GM12878 (cell line): ENCODE results near the gene ASPM. TPM values are rescaled to one million over a fixed set of nuclear protein-coding genes. Genes with fewer than 3 reads are reported as not detected.
A peak's percentile ranks its signal among the peaks of the same experiment; 100 is the strongest.

Source experiments
- ATAC-seq: fragments of 200-7000 bp; cut with Tn5 transposase; 3 replicates; pipeline ENCODE4 v1.9.1; 2020; ENCODE audit warnings: mild to moderate bottlenecking, moderate library complexity
- Bru-seq: library from RNA; stranded (reverse); fragments of 400-500 nt; gene quantifications from one replicate; lab custom pipeline; 2021; lab: Mats Ljungman, UMichigan
- BruChase-seq, 2 experiments: library from RNA; stranded (reverse); fragments of 400-500 nt; gene quantifications; one replicate each; lab custom pipeline; 2021; lab: Mats Ljungman, UMichigan
- BruUV-seq: library from RNA; stranded (reverse); fragments of 400-500 nt; replicated peaks from 2 replicates; lab custom pipeline; 2021; lab: Mats Ljungman, UMichigan
- CTCF ChIA-PET: fragments of 300-600 bp; sonication (Branson Sonifier 250); formaldehyde crosslinking; extraction: SDS; loops from one replicate; lab custom pipeline; 2021; ENCODE audit warnings: inconsistent platforms; lab: Yijun Ruan, JAX
- POLR2A ChIA-PET: fragments of 350-600 bp; formaldehyde crosslinking; extraction: SDS; loops from one replicate; lab custom pipeline; 2021; ENCODE audit warnings: inconsistent platforms; lab: Charles Lee
- RAD21 ChIA-PET: fragments of 300-600 bp; sonication (Branson Sonifier 250); formaldehyde crosslinking; loops from one replicate; lab custom pipeline; 2023; ENCODE audit warnings: antibody characterized with exemption; ENCODE audit not compliant: unreplicated experiment; lab: Charles Lee
- SMC1A ChIA-PET: fragments of 300-600 bp; sonication (Branson Sonifier 250); formaldehyde crosslinking; loops from one replicate; lab custom pipeline; 2023; ENCODE audit not compliant: unreplicated experiment, uncharacterized antibody; lab: Charles Lee
- DNase-seq: peaks from one replicate; pipeline ENCODE4 v3.0.0-alpha.2; 2011; ENCODE audit warnings: low read depth, low spot score
- FAIRE-seq: peaks from 3 replicates; lab custom pipeline; 2011; peaks lifted over from hg19 to GRCh38; lab: Jason Lieb, UNC
- H2AFZ ChIP-seq: 2 replicates; pipeline ENCODE4 v1.6.0; 2011; ENCODE audit warnings: low read depth, low read length, control low read depth; ENCODE audit not compliant: control insufficient read depth
- H3K27ac ChIP-seq: 2 replicates; pipeline ENCODE4 v1.5.1; 2011; ENCODE audit warnings: control low read depth; ENCODE audit not compliant: control insufficient read depth, insufficient read depth
- H3K27me3 ChIP-seq, 2 experiments: replicated peaks in 1 of 2; 2 replicates each; pipeline versions ENCODE4 v1.6.0 to v1.6.1; 2011; ENCODE audit warnings: low read length in 1 of 2; ENCODE audit not compliant: control insufficient read depth in 2 of 2, insufficient read depth in 2 of 2
- H3K36me3 ChIP-seq, 2 experiments: 2 replicates each; pipeline ENCODE4 v1.5.1; 2011; ENCODE audit warnings: low read length in 1 of 2; ENCODE audit not compliant: control insufficient read depth in 2 of 2, insufficient read depth in 2 of 2
- H3K4me1 ChIP-seq: 2 replicates; pipeline ENCODE4 v1.6.1; 2011; ENCODE audit warnings: mild to moderate bottlenecking, low read length, moderate library complexity, mixed read lengths; ENCODE audit not compliant: control insufficient read depth, insufficient read depth
- H3K4me2 ChIP-seq: 2 replicates; pipeline ENCODE4 v1.6.0; 2011; ENCODE audit warnings: control low read depth; ENCODE audit not compliant: control insufficient read depth, insufficient read depth
- H3K4me3 ChIP-seq: fragments of 200-600 bp; sonication (generic); 2 replicates; pipeline ENCODE4 v1.5.1; 2016
- H3K79me2 ChIP-seq: 2 replicates; pipeline ENCODE4 v1.6.0; 2011; ENCODE audit warnings: low read length; ENCODE audit not compliant: control insufficient read depth, insufficient read depth
- H3K9ac ChIP-seq: 2 replicates; pipeline ENCODE4 v1.8.0; 2011; ENCODE audit warnings: low read length, control low read depth, mixed read lengths; ENCODE audit not compliant: control insufficient read depth, insufficient read depth
- H3K9me3 ChIP-seq: replicated peaks from 3 replicates; pipeline ENCODE4 v1.5.1; 2011; ENCODE audit warnings: mild to moderate bottlenecking, low read length; ENCODE audit not compliant: control insufficient read depth, insufficient read depth
- H4K20me1 ChIP-seq: 2 replicates; pipeline ENCODE4 v1.6.0; 2011; ENCODE audit not compliant: control insufficient read depth, insufficient read depth
- ATF7 ChIP-seq: fragments of 450-650 bp; IDR thresholded peaks from 2 replicates; pipeline ENCODE4 v1.6.1; 2016; ENCODE audit warnings: low read depth, mild to moderate bottlenecking
- BCL11A ChIP-seq: IDR thresholded peaks from 2 replicates; pipeline ENCODE4 v1.6.1; 2011; ENCODE audit warnings: low read depth, low read length
- BRCA1 ChIP-seq: IDR thresholded peaks from 2 replicates; pipeline ENCODE4 v1.6.1; 2011; ENCODE audit warnings: low read depth, low read length, improper control_type of control experiment
- HCFC1 ChIP-seq: fragments of 150-350 bp; IDR thresholded peaks from 2 replicates; pipeline ENCODE4 v1.6.1; 2014; ENCODE audit warnings: low read length
- KLF5 ChIP-seq: fragments of 450-650 bp; IDR thresholded peaks from 2 replicates; pipeline ENCODE4 v1.6.1; 2014; ENCODE audit warnings: mild to moderate bottlenecking; ENCODE audit not compliant: partially characterized antibody
- MXI1 ChIP-seq: fragments of 150-350 bp; IDR thresholded peaks from 2 replicates; pipeline ENCODE4 v1.6.1; 2011; ENCODE audit warnings: low read depth, mild to moderate bottlenecking, inconsistent platforms, low read length, improper control_type of control experiment
- NR2C2 ChIP-seq: IDR thresholded peaks from 2 replicates; pipeline ENCODE4 v1.6.1; 2011; ENCODE audit warnings: borderline replicate concordance, low read depth; ENCODE audit not compliant: control insufficient read depth, insufficient read length
- POLR2AphosphoS2 ChIP-seq: IDR thresholded peaks from 2 replicates; pipeline ENCODE4 v1.6.1; 2011; ENCODE audit warnings: low read depth, mild to moderate bottlenecking, low read length, improper control_type of control experiment, moderate library complexity
- RELA ChIP-seq: fragments of 450-650 bp; IDR thresholded peaks from 2 replicates; pipeline ENCODE4 v1.8.0; 2014; ENCODE audit warnings: borderline replicate concordance; ENCODE audit not compliant: partially characterized antibody
- SMC3 ChIP-seq: IDR thresholded peaks from 2 replicates; pipeline ENCODE4 v1.6.1; 2011; ENCODE audit warnings: low read length, improper control_type of control experiment, borderline replicate concordance
- TAF1 ChIP-seq: IDR thresholded peaks from 2 replicates; pipeline ENCODE4 v1.6.1; 2011; ENCODE audit warnings: mild to moderate bottlenecking, low read depth, low read length, borderline replicate concordance
- ZSCAN29 ChIP-seq: fragments of 450-650 bp; IDR thresholded peaks from 2 replicates; pipeline ENCODE4 v1.6.1; 2017; ENCODE audit warnings: mild to moderate bottlenecking, moderate library complexity
- whole genome bisulfite sequencing: methylation state at CpG from one replicate; pipeline ENCODE4 v1.1.6; 2016; ENCODE audit warnings: low lambda C conversion rate; ENCODE audit not compliant: insufficient replicate concordance, insufficient coverage; ENCODE audit errors: missing lambda C conversion rate; 5-methylcytosine and 5-hydroxymethylcytosine counted together
- in situ Hi-C: fragments of 300-500 bp; cut with MboI; formaldehyde crosslinking; loops from 9 replicates; pipeline ENCODE4 v1.14.3; 2018; ENCODE audit warnings: mixed read lengths
- intact Hi-C: fragments of 100-400 bp; cut with micrococcal nuclease; formaldehyde crosslinking; loops from one replicate; pipeline ENCODE4 v1.14.2; 2022; ENCODE audit not compliant: unreplicated experiment
- long read RNA-seq, 2 experiments: library from polyadenylated mRNA; unstranded; transcript quantifications; one replicate each; pipeline ENCODE4 v2.0.0, GENCODE V29; 2019 to 2020
- polyA minus RNA-seq, 3 experiments: library from RNA; depleted of rRNA, polyadenylated mRNA; stranded (reverse); fragments of >200 nt; gene quantifications; 2 replicates each; pipeline ENCODE4 v1.2.3, GENCODE V29; 2011
- polyA plus RNA-seq, 11 experiments: library from polyadenylated mRNA; depleted of rRNA in 4 of 11; unstranded in 6 of 11; stranded (reverse) in 5 of 11; fragments of >200 nt; fragmentation: Nextera tagmentation in 4 of 11; fragmentation: Illumina TruSeq in 1 of 11; extraction: Ambion mirVana in 4 of 11; extraction: Trizol in 1 of 11; gene quantifications; 1 replicate in 1 of 11; 2 replicates in 10 of 11; pipeline versions ENCODE4 v1.2.1 to v1.2.3, GENCODE V29; 2011 to 2016; ENCODE audit warnings: inconsistent platforms in 2 of 11, missing spikeins in 2 of 11, low read depth in 1 of 11
- total RNA-seq, 4 experiments: library from RNA; depleted of rRNA in 3 of 4; stranded (reverse); fragments of >200 nt in 3 of 4; fragmentation: Illumina TruSeq in 1 of 4; extraction: Trizol in 1 of 4; gene quantifications; 2 replicates each; pipeline versions ENCODE4 v1.2.1 to v1.2.3, GENCODE V29; 2013 to 2021
- TF ChIP-seq, protein P1 (sequence below): IDR thresholded peaks from 2 replicates; pipeline ENCODE4 v1.6.1; 2012; ENCODE audit warnings: low read depth, low read length, improper control_type of control experiment

ASPM gene, protein sequence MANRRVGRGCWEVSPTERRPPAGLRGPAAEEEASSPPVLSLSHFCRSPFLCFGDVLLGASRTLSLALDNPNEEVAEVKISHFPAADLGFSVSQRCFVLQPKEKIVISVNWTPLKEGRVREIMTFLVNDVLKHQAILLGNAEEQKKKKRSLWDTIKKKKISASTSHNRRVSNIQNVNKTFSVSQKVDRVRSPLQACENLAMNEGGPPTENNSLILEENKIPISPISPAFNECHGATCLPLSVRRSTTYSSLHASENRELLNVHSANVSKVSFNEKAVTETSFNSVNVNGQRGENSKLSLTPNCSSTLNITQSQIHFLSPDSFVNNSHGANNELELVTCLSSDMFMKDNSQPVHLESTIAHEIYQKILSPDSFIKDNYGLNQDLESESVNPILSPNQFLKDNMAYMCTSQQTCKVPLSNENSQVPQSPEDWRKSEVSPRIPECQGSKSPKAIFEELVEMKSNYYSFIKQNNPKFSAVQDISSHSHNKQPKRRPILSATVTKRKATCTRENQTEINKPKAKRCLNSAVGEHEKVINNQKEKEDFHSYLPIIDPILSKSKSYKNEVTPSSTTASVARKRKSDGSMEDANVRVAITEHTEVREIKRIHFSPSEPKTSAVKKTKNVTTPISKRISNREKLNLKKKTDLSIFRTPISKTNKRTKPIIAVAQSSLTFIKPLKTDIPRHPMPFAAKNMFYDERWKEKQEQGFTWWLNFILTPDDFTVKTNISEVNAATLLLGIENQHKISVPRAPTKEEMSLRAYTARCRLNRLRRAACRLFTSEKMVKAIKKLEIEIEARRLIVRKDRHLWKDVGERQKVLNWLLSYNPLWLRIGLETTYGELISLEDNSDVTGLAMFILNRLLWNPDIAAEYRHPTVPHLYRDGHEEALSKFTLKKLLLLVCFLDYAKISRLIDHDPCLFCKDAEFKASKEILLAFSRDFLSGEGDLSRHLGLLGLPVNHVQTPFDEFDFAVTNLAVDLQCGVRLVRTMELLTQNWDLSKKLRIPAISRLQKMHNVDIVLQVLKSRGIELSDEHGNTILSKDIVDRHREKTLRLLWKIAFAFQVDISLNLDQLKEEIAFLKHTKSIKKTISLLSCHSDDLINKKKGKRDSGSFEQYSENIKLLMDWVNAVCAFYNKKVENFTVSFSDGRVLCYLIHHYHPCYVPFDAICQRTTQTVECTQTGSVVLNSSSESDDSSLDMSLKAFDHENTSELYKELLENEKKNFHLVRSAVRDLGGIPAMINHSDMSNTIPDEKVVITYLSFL (N-terminal part only)
- 63.9 and 69.3 TPM in 2 replicates for total RNA-seq (2013; cell fraction: nucleolus; rRNA removed)
- total RNA-seq (2014; rRNA removed) (43.8 and 50.5 TPM in 2 replicates), total RNA-seq (2014; rRNA removed; fragmentation: Illumina TruSeq; extraction: Trizol) (54.9 and 55.4 TPM in 2 replicates), total RNA-seq (2021) (36.4 and 36.9 TPM in 2 replicates), polyA plus RNA-seq (2011; rRNA removed) (26.4 and 51.0 TPM in 2 replicates), polyA plus RNA-seq (2014; fragmentation: Illumina TruSeq; extraction: Trizol) (41.1 and 46.4 TPM in 2 replicates), polyA plus RNA-seq (2014; fragmentation: Nextera tagmentation; extraction: Ambion mirVana) (10 to 100 TPM; 16.2 to 16.4 TPM), polyA plus RNA-seq (2014; rRNA removed) (21.1 and 24.8 TPM in 2 replicates), polyA plus RNA-seq (2016; fragmentation: Nextera tagmentation; extraction: Ambion mirVana) (10 to 100 TPM; 25.8 to 26.3 TPM), polyA minus RNA-seq (2011; rRNA and poly(A)+ RNA removed) (28.2 and 34.5 TPM in 2 replicates), Bru-seq, nascent RNA (percentile 85 among the genes with signal in this experiment), BruChase-seq, experiment 1, labeled RNA remaining after a 6-hour chase (percentile 92 among the genes with signal in this experiment), BruChase-seq, experiment 2, labeled RNA remaining after a 2-hour chase (percentile 92 among the genes with signal in this experiment)
- 5.3 TPM for polyA plus RNA-seq (2011; ENCODE audit: low read depth)
- polyA plus RNA-seq (2011; cell fraction: cytosol; rRNA removed): 7.0 and 8.0 TPM in 2 replicates
- polyA plus RNA-seq (2011; cell fraction: nucleus; rRNA removed): 38.3 and 53.2 TPM in 2 replicates
- polyA plus RNA-seq (2012): 9.7 and 15.1 TPM in 2 replicates
- 12.3 and 18.1 TPM in 2 replicates for polyA minus RNA-seq (2011; cell fraction: cytosol; rRNA and poly(A)+ RNA removed)
- polyA minus RNA-seq (2011; cell fraction: nucleus; rRNA and poly(A)+ RNA removed): 39.3 and 54.2 TPM in 2 replicates
- long read RNA-seq, experiment 1, partial matches to known transcripts: 19 of 19 reads
- long read RNA-seq, experiment 1, other reads (novel, unspliced or antisense): 0 of 19 reads
- long read RNA-seq, experiment 2, partial matches to known transcripts: 71 of 110 reads
- long read RNA-seq, experiment 2, other reads (novel, unspliced or antisense): 39 of 110 reads

DNA sequence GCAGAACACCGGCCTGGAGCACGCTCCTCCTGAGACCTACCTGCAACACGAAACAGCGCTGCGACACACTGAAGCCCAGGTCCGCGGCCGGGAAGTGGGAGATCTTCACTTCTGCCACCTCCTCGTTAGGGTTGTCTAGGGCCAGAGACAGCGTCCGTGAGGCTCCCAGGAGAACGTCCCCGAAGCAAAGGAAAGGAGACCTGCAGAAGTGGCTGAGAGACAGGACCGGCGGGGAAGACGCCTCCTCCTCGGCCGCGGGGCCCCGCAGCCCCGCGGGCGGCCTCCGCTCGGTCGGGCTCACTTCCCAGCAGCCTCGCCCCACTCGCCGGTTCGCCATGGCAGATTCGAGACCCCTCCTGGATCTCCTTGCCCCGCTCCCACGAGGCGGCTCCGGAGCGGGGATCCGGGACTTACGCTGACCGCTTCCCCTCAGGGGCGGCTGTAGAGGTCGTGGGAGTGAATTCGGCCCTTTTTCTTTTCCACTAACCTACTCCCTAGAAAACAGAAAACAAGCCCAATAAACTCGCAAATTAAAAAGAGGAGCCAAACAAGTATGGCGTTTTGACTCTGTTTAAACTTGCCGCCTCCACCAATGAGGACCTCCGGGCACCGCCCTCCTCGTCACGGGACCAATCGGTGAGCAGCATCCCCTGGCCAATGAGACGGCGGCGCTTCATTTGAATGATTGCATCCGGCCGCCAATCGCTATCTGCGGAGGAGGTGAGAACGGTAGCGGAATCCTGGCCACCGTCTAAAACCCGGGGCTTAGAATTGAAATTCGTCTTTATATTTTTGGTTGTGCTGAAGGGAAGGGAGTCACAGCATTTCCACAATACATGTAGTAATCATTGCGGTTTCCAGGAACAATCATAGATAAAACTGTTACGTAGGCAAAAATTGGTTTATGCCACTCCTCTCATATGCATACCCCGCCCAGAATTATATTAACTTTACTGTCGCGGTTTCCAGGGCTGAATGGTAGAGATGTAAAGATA is at the start of gene ASPM:
Gene ASPM, minus strand, starts transcription at position 569 of the 995 bp plus-strand sequence. Its CDS starts 232 bp downstream, at position 337.
- Histone ChIP-seq H3K27ac (peak within 1 kb of the TSS; percentile 83), H3K4me2 (peak within 1 kb of the TSS; percentile 64), H3K4me1 (no peaks in the 10 kb centered on the region), H3K9me3 (no peaks in the 10 kb centered on the region), H3K79me2 (peaks cover 50% of the 10 kb centered on the region), H4K20me1 (no peaks in the 10 kb centered on the region), H3K36me3 (no peaks in the 10 kb centered on the region), H3K27me3 (no peaks in the 10 kb centered on the region), H3K4me3 (peak within 1 kb of the TSS; percentile 100), H2AFZ (peak within 1 kb of the TSS; percentile 90), H3K9ac (peak within 1 kb of the TSS; percentile 88)
- SMC1A ChIA-PET: no interaction called here
- intact Hi-C loops (no loop called here), in situ Hi-C loops (no loop called here)
- CTCF ChIA-PET: no interaction called here
- RAD21 ChIA-PET: no interaction called here
- 1% methylated on average over 67 of the region's 67 CpGs for WGBS
- POLR2A ChIA-PET: no interaction called here
- peak; percentile 76 for DNase-seq
- peak; percentile 97 for ATAC-seq
- TSS peak; percentile 86 for BruUV-seq
- FAIRE-seq: peak; percentile 89
- no peak for TF ChIP-seq BRCA1
- no peak for TF ChIP-seq RELA
- TF ChIP-seq BCL11A: no peak
- TF ChIP-seq ZSCAN29: no peak
- TF ChIP-seq TAF1: no peak
- no peak for TF ChIP-seq NR2C2
- TF ChIP-seq KLF5: peak; percentile 36
- TF ChIP-seq HCFC1: no peak
- TF ChIP-seq, protein P1, sequence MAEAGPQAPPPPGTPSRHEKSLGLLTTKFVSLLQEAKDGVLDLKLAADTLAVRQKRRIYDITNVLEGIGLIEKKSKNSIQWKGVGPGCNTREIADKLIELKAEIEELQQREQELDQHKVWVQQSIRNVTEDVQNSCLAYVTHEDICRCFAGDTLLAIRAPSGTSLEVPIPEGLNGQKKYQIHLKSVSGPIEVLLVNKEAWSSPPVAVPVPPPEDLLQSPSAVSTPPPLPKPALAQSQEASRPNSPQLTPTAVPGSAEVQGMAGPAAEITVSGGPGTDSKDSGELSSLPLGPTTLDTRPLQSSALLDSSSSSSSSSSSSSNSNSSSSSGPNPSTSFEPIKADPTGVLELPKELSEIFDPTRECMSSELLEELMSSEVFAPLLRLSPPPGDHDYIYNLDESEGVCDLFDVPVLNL: peak; percentile 99
- TF ChIP-seq SMC3: no peak
- peak; percentile 94 for TF ChIP-seq MXI1
- TF ChIP-seq POLR2AphosphoS2: no peak
- TF ChIP-seq ATF7: peak; percentile 79
